NCI-H1436 treated with DMSO at 0.1 percent for 48 hours (cell line): ENCODE data around the gene LBH.
A peak's percentile ranks its signal among the peaks of the same experiment; 100 is the strongest.

Source experiments
- DNase-seq: peaks from one replicate; lab custom pipeline; 2025; lab: John Stamatoyannopoulos, UW

The LBH gene

GRCh38 chr2:30217644-30218337, 13.5 kb upstream of the LBH start:
- no peak for DNase-seq

GRCh38 chr2:30218338-30218713, 13.0 kb upstream of the LBH start:
- no peak for DNase-seq

DNA sequence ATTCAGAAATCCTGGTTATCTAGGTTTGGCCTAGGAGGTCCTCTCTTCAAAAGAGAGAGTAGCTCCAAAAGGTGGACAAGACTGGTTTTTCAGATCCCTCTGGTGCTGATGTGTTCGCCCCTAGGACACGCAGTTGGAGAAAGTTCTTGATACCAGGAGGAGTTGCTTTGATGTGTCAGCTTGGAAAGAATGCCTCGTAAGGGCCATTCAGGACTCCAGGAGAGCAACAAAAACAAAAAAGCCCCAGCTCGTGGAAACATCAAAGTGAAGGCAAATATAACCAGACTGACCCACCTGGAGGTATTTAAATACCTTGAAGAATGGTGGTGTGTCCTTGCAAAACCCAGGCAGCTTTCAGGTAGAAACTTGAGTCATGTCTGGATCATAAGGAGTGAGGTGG, 12.5 kb upstream of the LBH start:
- DNase-seq = no peak

GRCh38 chr2:30219886-30220875, 11.2 kb upstream of the LBH start:
- DNase-seq = no peak

DNA sequence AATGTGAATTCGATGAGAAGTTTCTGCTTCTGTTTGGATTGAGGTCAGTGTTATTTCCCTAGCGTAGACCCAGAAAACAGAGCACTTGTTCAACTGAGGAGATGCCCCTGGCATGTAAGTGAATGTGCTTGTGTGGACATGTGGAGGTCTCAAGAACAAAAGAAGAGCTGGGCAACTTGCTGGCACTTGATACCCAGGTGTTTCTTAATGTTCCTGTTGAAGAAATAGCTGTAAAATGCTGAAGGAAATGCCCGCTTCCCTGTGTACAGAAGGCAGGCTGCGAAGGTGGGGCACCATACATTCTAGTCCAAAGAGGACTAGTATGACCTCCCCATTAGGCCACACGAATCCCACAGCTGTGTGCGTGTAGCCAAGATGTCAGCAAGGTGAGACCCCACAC, 9.8 kb upstream of the LBH start:
- DNase-seq = no peak

GRCh38 chr2:30222031-30222430, 9.3 kb upstream of the LBH start:
- no peak for DNase-seq

GRCh38 chr2:30222636-30223360, 8.5 kb upstream of the LBH start:
- no peak for DNase-seq

- no peak for DNase-seq
Observed at GRCh38 chr2:30223413-30223874, 7.9 kb upstream of the LBH start.

GRCh38 chr2:30224151-30224550, 7.2 kb upstream of the LBH start:
- no peak for DNase-seq

GRCh38 chr2:30225131-30225762, 6.1 kb upstream of the LBH start:
- no peak for DNase-seq

GRCh38 chr2:30226144-30227032, 4.9 kb upstream of the LBH start:
- no peak for DNase-seq

DNA sequence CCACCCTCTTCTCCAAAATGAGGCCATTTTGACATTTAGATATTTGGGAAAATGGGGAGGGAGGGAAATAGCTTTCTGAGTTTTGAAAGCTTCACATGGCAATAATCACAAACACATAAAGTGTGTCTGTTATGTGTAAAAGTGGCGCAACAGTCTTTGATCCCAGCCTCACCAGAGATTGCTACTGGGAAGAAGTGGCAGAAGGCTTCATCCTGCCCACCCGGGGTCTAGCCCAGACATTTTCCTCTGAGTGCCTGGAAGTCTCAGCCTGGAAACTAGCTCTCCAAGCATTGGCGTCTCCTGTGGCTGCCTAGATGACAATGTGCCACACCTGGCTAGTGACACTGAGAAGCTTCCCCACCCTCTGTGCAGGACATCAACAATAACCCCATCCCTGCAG, 1.7 kb upstream of the LBH start:
- DNase-seq = no peak

GRCh38 chr2:30230497-30231211, 680 bp upstream of the LBH start:
- DNase-seq = no peak

- peak; percentile 62 for DNase-seq
Observed at GRCh38 chr2:30231996-30232800, 864 bp downstream of the LBH start.

GRCh38 chr2:30232801-30233130, 1.4 kb downstream of the LBH start:
- DNase-seq = no peak

DNA sequence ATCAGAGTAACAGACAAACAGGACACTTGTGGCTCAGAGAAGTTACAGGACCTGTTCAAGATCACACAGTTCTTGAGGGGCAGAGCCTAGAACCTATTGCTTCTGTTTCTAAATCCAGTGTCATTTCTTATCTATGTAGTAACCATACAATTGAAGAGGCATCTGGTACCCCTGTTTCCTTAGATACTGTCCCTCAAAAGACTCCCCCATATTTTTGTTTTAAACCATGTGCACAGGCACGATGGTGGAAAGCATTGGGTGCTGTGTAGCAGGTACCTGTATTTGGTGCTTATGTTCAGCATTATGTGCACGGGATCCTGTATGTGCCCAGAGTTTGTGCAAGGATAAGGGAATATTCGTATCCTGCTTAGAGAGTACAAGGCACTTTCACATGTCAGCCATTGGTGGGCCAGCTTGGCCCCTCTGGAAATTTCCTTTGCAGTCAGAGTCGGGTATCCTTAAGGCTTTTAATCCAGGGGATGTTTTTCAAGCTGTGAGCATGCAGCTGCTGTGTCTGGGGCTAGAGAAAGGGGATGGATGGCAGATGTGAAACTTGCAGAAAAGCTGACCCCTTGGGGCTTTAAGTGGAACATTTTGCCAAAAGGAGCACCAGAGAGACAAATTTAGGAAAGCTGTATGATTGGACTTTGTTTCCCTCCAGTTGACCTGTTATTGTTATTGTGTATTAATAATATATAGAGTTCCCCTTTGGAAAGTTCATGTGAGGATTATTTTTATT, 2.1 kb downstream of the LBH start:
- no peak for DNase-seq

DNA sequence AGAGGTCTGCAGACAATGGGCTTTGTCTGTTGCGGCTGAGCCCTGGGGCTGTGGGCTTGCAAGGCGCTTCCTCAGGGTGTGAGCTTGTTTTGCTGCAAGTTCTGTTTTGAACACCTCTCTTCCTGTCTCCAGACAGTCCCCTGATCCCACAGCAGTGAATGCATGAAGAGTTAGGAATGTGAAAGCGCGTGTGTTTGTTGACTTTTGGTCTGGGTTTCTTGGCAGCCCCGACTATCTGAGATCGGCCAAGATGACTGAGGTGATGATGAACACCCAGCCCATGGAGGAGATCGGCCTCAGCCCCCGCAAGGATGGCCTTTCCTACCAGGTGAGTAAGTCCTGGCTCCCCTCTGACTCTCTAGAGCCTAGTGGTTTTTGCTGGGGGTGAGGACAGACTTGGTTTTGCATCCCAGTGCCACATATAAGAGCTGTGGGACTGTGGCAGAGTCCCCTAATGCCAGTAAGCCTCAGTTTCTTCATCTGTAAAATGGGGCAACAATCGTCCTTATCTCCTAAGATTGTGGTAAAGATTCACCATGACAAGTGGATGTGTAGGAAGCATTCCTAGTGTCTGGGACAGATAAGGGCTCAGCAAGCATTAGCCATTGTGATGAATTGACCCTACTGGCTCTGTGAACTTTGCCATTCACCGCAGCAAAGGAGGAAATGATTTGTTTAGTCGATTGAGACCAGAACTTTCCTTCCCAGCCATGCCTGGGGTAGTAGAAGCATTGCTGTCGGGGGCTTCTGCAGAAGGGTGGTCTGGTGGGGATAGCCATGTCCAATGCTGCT, 3.0 kb downstream of the LBH start:
- no peak for DNase-seq

DNA sequence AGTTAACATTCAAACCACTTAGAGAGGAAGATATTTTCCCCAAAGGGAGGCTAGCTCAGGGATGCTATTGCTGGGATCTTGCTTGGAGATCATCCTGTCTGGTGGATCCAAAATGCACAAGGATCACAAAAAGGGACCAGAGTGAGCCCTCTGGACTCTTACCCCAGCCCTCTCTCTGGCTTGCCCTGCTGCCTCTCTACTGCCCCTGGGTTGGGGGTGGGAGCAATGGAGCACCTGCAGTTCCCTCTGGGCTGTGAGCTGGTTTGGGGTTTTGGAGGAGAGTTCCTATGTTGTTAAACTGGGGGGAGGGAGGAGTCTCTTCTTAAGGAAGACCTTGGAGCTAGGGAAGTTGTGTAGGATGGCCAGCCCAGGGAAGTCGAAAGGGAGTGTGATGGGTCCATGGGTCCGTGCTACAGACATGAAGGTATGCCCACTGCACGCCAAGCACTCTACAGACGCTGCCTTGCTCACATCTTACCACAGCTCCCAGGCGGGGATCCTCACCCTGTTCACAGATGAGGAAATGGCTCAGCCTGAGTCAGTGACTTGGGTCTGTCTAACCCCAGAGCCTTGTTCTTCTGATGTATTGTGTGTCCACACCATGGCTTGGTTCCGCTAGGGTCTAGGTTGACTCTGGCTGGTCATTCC, 3.8 kb downstream of the LBH start:
- DNase-seq = no peak
